SH-SY5Y (cell line): ENCODE results near the gene CNTN4.

Source experiments
- GATA2 ChIP-seq: IDR thresholded peaks from 2 replicates; pipeline ENCODE4 v1.6.1; 2011; ENCODE audit warnings: mild to moderate bottlenecking, low read depth, low read length
- GATA3 ChIP-seq: IDR thresholded peaks from 2 replicates; pipeline ENCODE4 v1.6.1; 2011; ENCODE audit warnings: low read depth, mild to moderate bottlenecking, low read length, moderate library complexity

GRCh38 chr3:2656806-2657777 lies 558.4 kb downstream of the CNTN4 start:
- TF ChIP-seq GATA3 (no peak), GATA2 (no peak)
